Smooth muscle cell (in vitro differentiated cells): ENCODE data around the gene SIPA1L3. TPM values are rescaled to one million over a fixed set of nuclear protein-coding genes. Genes with fewer than 3 reads are reported as not detected.

Source experiments
- DNase-seq: peaks from one replicate; lab custom pipeline; 2025; ENCODE audit not compliant: unreplicated experiment; lab: John Stamatoyannopoulos, UW
- H2AFZ ChIP-seq: fragments of 200-600 bp; sonication (generic); 2 replicates; pipeline ENCODE4 v1.6.0; 2016; ENCODE audit warnings: antibody characterized with exemption, low read depth, mild to moderate bottlenecking
- H3F3A ChIP-seq: fragments of 200-600 bp; sonication (generic); 2 replicates; pipeline ENCODE4 v1.6.0; 2017; ENCODE audit warnings: antibody characterized with exemption, low read depth
- H3K27ac ChIP-seq: fragments of 200-600 bp; sonication (generic); 2 replicates; pipeline ENCODE4 v1.5.1; 2016; ENCODE audit warnings: low read depth, mild to moderate bottlenecking
- H3K27me3 ChIP-seq: fragments of 200-600 bp; sonication (generic); 2 replicates; pipeline ENCODE4 v1.6.1; 2016; ENCODE audit warnings: low read depth, mild to moderate bottlenecking
- H3K36me3 ChIP-seq: fragments of 200-600 bp; sonication (generic); 2 replicates; pipeline ENCODE4 v1.5.1; 2016; ENCODE audit warnings: low read depth
- H3K4me1 ChIP-seq: fragments of 200-600 bp; sonication (generic); 2 replicates; pipeline ENCODE4 v1.5.1; 2016; ENCODE audit warnings: low read depth
- H3K4me2 ChIP-seq: fragments of 200-600 bp; sonication (generic); 2 replicates; pipeline ENCODE4 v1.6.0; 2016; ENCODE audit warnings: mild to moderate bottlenecking
- H3K4me3 ChIP-seq: fragments of 200-600 bp; sonication (generic); 2 replicates; pipeline ENCODE4 v1.5.1; 2016; ENCODE audit warnings: mild to moderate bottlenecking
- H3K79me2 ChIP-seq: fragments of 200-600 bp; sonication (generic); 2 replicates; pipeline ENCODE4 v1.6.0; 2016; ENCODE audit warnings: low read depth, mild to moderate bottlenecking
- H3K9ac ChIP-seq: fragments of 200-600 bp; sonication (generic); 2 replicates; pipeline ENCODE4 v1.6.0; 2016; ENCODE audit warnings: low read depth
- H3K9me3 ChIP-seq: fragments of 200-600 bp; sonication (generic); replicated peaks from 2 replicates; pipeline ENCODE4 v1.5.1; 2016; ENCODE audit warnings: low read depth
- H4K20me1 ChIP-seq: fragments of 200-600 bp; sonication (generic); 2 replicates; pipeline ENCODE4 v1.6.0; 2016; ENCODE audit warnings: low read depth
- WGBS: methylation state at CpG from one replicate; pipeline ENCODE4 v1.1.7; 2016; ENCODE audit warnings: low lambda C conversion rate; 5-methylcytosine and 5-hydroxymethylcytosine counted together
- polyA plus RNA-seq: library from polyadenylated mRNA; unstranded; fragments of >200 nt; fragmentation: Nextera tagmentation; extraction: Ambion mirVana; gene quantifications from 2 replicates; pipeline ENCODE4 v1.2.1, GENCODE V29; 2016
- total RNA-seq: library from RNA; depleted of rRNA; stranded (reverse); fragments of >200 nt; gene quantifications from 2 replicates; pipeline ENCODE4 v1.2.3, GENCODE V29; 2014
- TF ChIP-seq, protein P1 (sequence below): fragments of 200-600 bp; sonication (generic); IDR thresholded peaks from 2 replicates; pipeline ENCODE4 v1.5.1; 2017; ENCODE audit warnings: borderline replicate concordance, mild to moderate bottlenecking, antibody characterized with exemption; ENCODE audit not compliant: insufficient read depth, poor library complexity, severe bottlenecking

Gene SIPA1L3
- total and polyA plus RNA-seq, 2 experiments from 2014 or later: 6.5 to 7.6 TPM

DNA sequence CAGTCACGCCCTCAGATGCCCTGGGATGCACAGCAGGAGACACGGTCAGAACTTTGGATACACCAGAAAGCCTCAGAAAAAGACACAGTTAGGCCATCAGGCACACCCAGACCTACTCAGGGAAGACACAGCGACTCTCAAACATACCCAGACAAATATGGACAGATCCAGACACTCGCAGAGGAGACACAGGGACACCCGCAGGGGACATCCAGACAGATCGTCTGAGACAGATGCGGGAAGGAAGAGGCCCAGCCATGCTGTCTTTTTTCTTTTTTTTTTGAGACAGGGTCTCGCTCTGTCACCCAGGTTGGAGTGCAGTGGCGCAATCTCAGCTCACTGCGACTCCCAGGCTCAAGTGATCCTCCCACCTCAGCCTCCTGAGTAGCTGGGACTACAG, 312.2 kb downstream of the SIPA1L3 start:
- no peak overlapping the region for H3K4me2 ChIP-seq
- no peaks in the 10 kb centered on the region for H4K20me1 ChIP-seq
- H3K79me2 ChIP-seq: no peaks in the 10 kb centered on the region
- H3K27ac ChIP-seq: no peak overlapping the region
- H3K27me3 ChIP-seq: peaks cover 16% of the 10 kb centered on the region
- H3F3A ChIP-seq: no peaks in the 10 kb centered on the region
- 87% methylated on average over 10 of the region's 10 CpGs for WGBS
- no peaks in the 10 kb centered on the region for H3K36me3 ChIP-seq
- H2AFZ ChIP-seq: no peak overlapping the region
- H3K9ac ChIP-seq: no peak overlapping the region
- TF ChIP-seq, protein P1, sequence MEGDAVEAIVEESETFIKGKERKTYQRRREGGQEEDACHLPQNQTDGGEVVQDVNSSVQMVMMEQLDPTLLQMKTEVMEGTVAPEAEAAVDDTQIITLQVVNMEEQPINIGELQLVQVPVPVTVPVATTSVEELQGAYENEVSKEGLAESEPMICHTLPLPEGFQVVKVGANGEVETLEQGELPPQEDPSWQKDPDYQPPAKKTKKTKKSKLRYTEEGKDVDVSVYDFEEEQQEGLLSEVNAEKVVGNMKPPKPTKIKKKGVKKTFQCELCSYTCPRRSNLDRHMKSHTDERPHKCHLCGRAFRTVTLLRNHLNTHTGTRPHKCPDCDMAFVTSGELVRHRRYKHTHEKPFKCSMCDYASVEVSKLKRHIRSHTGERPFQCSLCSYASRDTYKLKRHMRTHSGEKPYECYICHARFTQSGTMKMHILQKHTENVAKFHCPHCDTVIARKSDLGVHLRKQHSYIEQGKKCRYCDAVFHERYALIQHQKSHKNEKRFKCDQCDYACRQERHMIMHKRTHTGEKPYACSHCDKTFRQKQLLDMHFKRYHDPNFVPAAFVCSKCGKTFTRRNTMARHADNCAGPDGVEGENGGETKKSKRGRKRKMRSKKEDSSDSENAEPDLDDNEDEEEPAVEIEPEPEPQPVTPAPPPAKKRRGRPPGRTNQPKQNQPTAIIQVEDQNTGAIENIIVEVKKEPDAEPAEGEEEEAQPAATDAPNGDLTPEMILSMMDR: no peak
- DNase-seq: no peak
- H3K4me3 ChIP-seq: no peak overlapping the region
- H3K9me3 ChIP-seq: no peaks in the 10 kb centered on the region
- no peaks in the 10 kb centered on the region for H3K4me1 ChIP-seq

DNA sequence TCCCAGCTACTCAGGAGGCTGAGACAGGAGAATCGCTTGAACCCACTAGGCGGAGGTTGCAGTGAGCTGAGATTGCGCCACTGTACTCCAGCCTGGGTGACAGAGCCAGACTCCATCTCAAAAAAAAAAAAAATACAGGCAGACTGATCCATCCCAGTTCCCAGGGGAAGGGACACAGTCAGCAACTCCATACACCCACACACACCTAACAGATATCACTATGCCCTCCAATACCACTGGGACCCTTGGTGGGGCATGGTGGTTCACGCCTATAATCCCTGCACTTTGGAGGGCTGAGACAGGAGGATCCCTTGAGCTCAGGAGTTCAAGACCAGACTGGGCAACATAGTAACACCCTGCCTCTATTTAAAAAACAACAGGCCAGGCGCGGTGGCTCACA, 314.4 kb downstream of the SIPA1L3 start:
- DNase-seq: no peak
- Histone ChIP-seq H3K4me1 (no peaks in the 10 kb centered on the region), H3K79me2 (no peaks in the 10 kb centered on the region), H2AFZ (no peak overlapping the region), H3F3A (no peaks in the 10 kb centered on the region), H3K27me3 (peaks cover 16% of the 10 kb centered on the region), H3K36me3 (no peaks in the 10 kb centered on the region), H3K9me3 (no peaks in the 10 kb centered on the region), H4K20me1 (no peaks in the 10 kb centered on the region), H3K4me2 (no peak overlapping the region), H3K4me3 (no peak overlapping the region), H3K27ac (no peak overlapping the region), H3K9ac (no peak overlapping the region)
- 94% methylated on average over 6 of the region's 6 CpGs for WGBS
- TF ChIP-seq, protein P1: no peak

DNA sequence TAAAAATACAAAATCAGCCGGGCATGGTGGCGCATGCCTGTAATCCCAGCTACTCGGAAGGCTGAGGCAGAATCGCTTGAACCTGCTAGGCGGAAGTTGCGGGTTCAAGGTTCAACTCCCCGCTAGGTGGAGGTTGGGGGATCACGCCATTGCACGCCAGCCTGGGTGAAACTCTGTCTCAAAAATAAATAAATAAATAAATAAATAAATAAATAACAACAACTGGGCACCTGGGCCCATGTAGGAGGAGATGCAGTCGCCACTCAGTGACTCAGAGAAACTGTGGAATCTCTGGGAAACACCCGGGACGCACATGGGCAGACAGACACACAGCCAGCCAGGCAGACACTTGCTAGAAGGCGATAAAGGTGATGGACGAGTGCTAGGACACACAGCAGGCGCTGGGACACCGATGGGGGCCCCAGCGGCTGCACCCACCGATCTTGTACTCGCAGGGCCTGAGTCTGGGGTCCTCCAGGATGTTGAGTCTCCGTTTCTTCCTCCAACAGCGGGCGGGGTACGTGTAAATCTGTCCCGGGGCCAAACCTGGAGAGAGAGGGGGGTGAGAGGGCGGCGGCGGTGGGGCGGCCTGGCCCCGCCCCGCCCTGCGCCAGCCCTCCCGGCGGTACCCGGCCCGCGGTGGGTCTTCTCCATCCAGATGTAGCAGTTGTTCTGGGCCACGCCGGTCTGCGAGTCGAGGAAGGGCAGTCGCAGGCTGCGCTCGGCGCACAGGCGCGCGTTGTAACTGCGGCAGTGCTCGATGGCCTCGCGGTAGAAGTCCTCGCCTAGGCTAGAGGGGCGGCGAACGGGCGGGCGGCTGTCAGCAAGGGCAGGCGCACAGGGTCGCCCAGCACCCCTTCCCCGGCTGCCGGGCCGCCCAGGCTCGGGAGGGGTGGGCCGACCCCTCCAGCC, 315.2 kb downstream of the SIPA1L3 start:
- DNase-seq: no peak
- Histone ChIP-seq H3F3A (no peaks in the 10 kb centered on the region), H3K9ac (no peak overlapping the region), H3K4me2 (no peak overlapping the region), H3K79me2 (no peaks in the 10 kb centered on the region), H3K4me1 (no peaks in the 10 kb centered on the region), H3K27ac (no peak overlapping the region), H3K9me3 (no peaks in the 10 kb centered on the region), H2AFZ (no peak overlapping the region), H3K36me3 (no peaks in the 10 kb centered on the region), H3K27me3 (peaks cover 17% of the 10 kb centered on the region), H3K4me3 (no peak overlapping the region), H4K20me1 (no peaks in the 10 kb centered on the region)
- 73% methylated on average over 33 of the region's 64 CpGs for WGBS
- TF ChIP-seq, protein P1: no peak
